ENCODE measurements around the gene ZNF35. TPM values are rescaled to one million over a fixed set of nuclear protein-coding genes. Genes with fewer than 3 reads are reported as not detected.
A peak's percentile ranks its signal among the peaks of the same experiment; 100 is the strongest.

The ZNF35 gene
- total RNA-seq, 1 experiment from 2014 or later: 7.9 TPM

GRCh38 chr3:44643024-44643423 is 5.5 kb upstream of the ZNF35 start:
- peaks cover 28 to 33% of the 10 kb centered on the region in 2 experiments; a peak in 3 of 4 replicates for H3K9me3 ChIP-seq (ENCODE audit: control insufficient read depth in 1 of 2, insufficient read depth in 1 of 2, low read depth in 1 of 2, low read length in 2 of 2)
- H3K27ac ChIP-seq (ENCODE audit: low read depth, low read length): no peak overlapping the region
- no peak overlapping the region for H3K9ac ChIP-seq (ENCODE audit: low read length)
- H3K27me3 ChIP-seq (ENCODE audit: insufficient read depth, low read length): no peaks in the 10 kb centered on the region
- POLR2A ChIA-PET: no interaction called here
- BruUV-seq (replicated peaks): no TSS peak
- peaks cover 7% of the 10 kb centered on the region for H3K79me2 ChIP-seq (ENCODE audit: insufficient read depth, low read length)
- ATAC-seq (no peak), DNase-seq (ENCODE audit: low read depth, low spot score) (no peak)
- no peak overlapping the region for H3K4me2 ChIP-seq (ENCODE audit: low read length)
- CTCF ChIA-PET: no interaction called here
- RAD21 ChIA-PET (ENCODE audit: low non-redundant PET in 1 of 2, low total read pairs in 2 of 2, uncharacterized antibody in 2 of 2, unreplicated experiment in 2 of 2): no interaction called here
- intact Hi-C loops (cut with micrococcal nuclease): loop anchor here (10.0 kb wide), 1 partner anchor 272 kb away; no protein-coding TSS in a partner anchor
- H3K4me1 ChIP-seq (ENCODE audit: control insufficient read depth in 1 of 2, insufficient read depth in 2 of 2, low read length in 2 of 2): peaks cover 0 to 2% of the 10 kb centered on the region in 2 experiments; a peak in 1 of 4 replicates
- no peaks in the 10 kb centered on the region for H4K20me1 ChIP-seq (ENCODE audit: insufficient read depth)
- H3K36me3 ChIP-seq (ENCODE audit: control insufficient read depth in 1 of 2, insufficient read depth in 2 of 2, low read length in 2 of 2): peaks cover 24 to 44% of the 10 kb centered on the region in 2 experiments
- no peaks in the 10 kb centered on the region for H3K9me2 ChIP-seq (ENCODE audit: insufficient read depth)
- no peak for TF ChIP-seq SRF (IDR thresholded peaks at IDR 0.05; ENCODE audit: low read depth)
- no peak overlapping the region for H3K4me3 ChIP-seq (replicated peaks in 1 of 2; ENCODE audit: low read depth in 1 of 2, low read length in 2 of 2)
- H2AFZ ChIP-seq (ENCODE audit: low read depth, low read length, poor library complexity, severe bottlenecking): no peak overlapping the region

- H2AFZ ChIP-seq (ENCODE audit: low read depth, low read length, poor library complexity, severe bottlenecking): peak overlapping the region; percentile 64
- ChIA-PET RAD21 (ENCODE audit: low non-redundant PET in 1 of 2, low total read pairs in 2 of 2, uncharacterized antibody in 2 of 2, unreplicated experiment in 2 of 2) (no interaction called here), CTCF (no interaction called here), POLR2A (interaction anchor here (1.2 kb wide), 1 partner anchor 23 kb away, joined by 5 read pairs; the partner anchor contains the start of gene ZNF197)
- no peaks in the 10 kb centered on the region for H4K20me1 ChIP-seq (ENCODE audit: insufficient read depth)
- ATAC-seq: no peak
- peak overlapping the region; percentile 87 for H3K4me2 ChIP-seq (ENCODE audit: low read length)
- H3K79me2 ChIP-seq (ENCODE audit: insufficient read depth, low read length): peaks cover 25% of the 10 kb centered on the region
- H3K9me2 ChIP-seq (ENCODE audit: insufficient read depth): no peaks in the 10 kb centered on the region
- peaks cover 11 to 12% of the 10 kb centered on the region in 2 experiments; a peak in 3 of 4 replicates for H3K9me3 ChIP-seq (ENCODE audit: control insufficient read depth in 1 of 2, insufficient read depth in 1 of 2, low read depth in 1 of 2, low read length in 2 of 2)
- no peak overlapping the region for H3K27ac ChIP-seq (ENCODE audit: low read depth, low read length)
- no peaks in the 10 kb centered on the region for H3K27me3 ChIP-seq (ENCODE audit: insufficient read depth, low read length)
- no peak overlapping the region for H3K9ac ChIP-seq (ENCODE audit: low read length)
- peaks cover 4 to 9% of the 10 kb centered on the region in 2 experiments; a peak in 2 of 4 replicates for H3K4me1 ChIP-seq (ENCODE audit: control insufficient read depth in 1 of 2, insufficient read depth in 2 of 2, low read length in 2 of 2)
- peaks cover 20 to 28% of the 10 kb centered on the region in 2 experiments for H3K36me3 ChIP-seq (ENCODE audit: control insufficient read depth in 1 of 2, insufficient read depth in 2 of 2, low read length in 2 of 2)
- intact Hi-C loops (cut with micrococcal nuclease): loop anchor here (1.0 to 10.0 kb wide), 2 partner anchors 22 to 267 kb away; partner anchors contain the start of gene ZNF197
- DNase-seq (ENCODE audit: low read depth, low spot score): no peak
- H3K4me3 ChIP-seq (replicated peaks in 1 of 2; ENCODE audit: low read depth in 1 of 2, low read length in 2 of 2): peak overlapping the region; percentile 96 to 98
- BruUV-seq (replicated peaks): no TSS peak
- TF ChIP-seq POLR2AphosphoS5 (IDR thresholded peaks at IDR 0.05; ENCODE audit: low read depth, low read length) (no peak), EZH2phosphoT487 (IDR thresholded peaks at IDR 0.05; ENCODE audit: borderline replicate concordance) (no peak), EZH2 (IDR thresholded peaks at IDR 0.05) (no peak), CTCF (IDR thresholded peaks at IDR 0.05 in 2 of 3, conservative IDR thresholded peaks at IDR 0.05 in 1 of 3; ENCODE audit: borderline replicate concordance in 1 of 3, insufficient read depth in 1 of 3, low read depth in 2 of 3, low read length in 2 of 3) (no peak), JUND (IDR thresholded peaks at IDR 0.05) (no peak), ZFX (IDR thresholded peaks at IDR 0.05) (no peak), REST (IDR thresholded peaks at IDR 0.05; ENCODE audit: low read depth) (no peak), TCF7L2 (IDR thresholded peaks at IDR 0.05; ENCODE audit: borderline replicate concordance, extremely low read depth, insufficient read depth, insufficient read length) (no peak), EGR1 (IDR thresholded peaks at IDR 0.05; ENCODE audit: low read depth) (no peak), ZNF274 (IDR thresholded peaks at IDR 0.05; ENCODE audit: low read depth, low read length) (no peak), SIN3A (IDR thresholded peaks at IDR 0.05; ENCODE audit: low read depth) (no peak), MAX (IDR thresholded peaks at IDR 0.05) (no peak), CBX3 (IDR thresholded peaks at IDR 0.05; ENCODE audit: low read depth) (no peak)
Measured at GRCh38 chr3:44647771-44648170, 761 bp upstream of the ZNF35 start.
